T-helper 1 cell (primary cell): Measurements from ENCODE around the gene OR5H15.
"Not testable (repeated sequence)": the region's sequence is repeated elsewhere in the genome, so short reads cannot be mapped to it uniquely, and the experiment has no call there.

ENCODE experiments used
- DNase-seq, 5 donors: peaks; one replicate each; pipeline ENCODE4 v3.0.0-alpha.2; 2012 to 2020
- total RNA-seq, 4 donors: gene quantifications; one replicate each; lab custom pipeline; 2026; lab: John Stamatoyannopoulos, UW

OR5H15 gene
- total RNA-seq: 0 reads per million in 4 donors

DNA sequence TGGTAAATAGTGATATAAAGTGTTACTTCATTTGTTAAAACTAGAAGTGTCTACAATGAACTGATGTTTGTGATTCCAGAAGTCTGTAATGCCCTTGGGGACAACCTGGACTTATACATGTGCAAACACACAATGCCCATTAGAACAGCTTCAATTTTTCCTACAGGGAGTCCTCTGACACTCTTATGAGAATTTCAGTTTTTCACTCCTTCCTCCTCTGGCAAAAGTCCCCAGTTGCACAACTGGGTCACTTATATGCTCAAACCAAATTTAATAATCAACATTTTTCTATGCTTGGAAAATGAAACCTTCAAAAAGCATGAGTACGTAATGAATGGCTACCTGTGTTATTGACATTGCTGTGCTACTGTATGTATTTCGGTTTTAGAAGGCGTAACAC is at the start of gene OR5H15:
TSS of gene OR5H15 (plus strand) at position 301 of the 400 bp plus-strand sequence. CDS start 2,004 bp downstream, outside the sequence.
- no peak for DNase-seq

GRCh38 chr3:98130421-98130820 is 36.1 kb upstream of the OR5H15 start, which contains the start of gene OR5H1:
TSS of gene OR5H1 (plus strand) at chr3:98130721. CDS start at chr3:98132698, 1,977 bp downstream.
- no peak for DNase-seq

DNA sequence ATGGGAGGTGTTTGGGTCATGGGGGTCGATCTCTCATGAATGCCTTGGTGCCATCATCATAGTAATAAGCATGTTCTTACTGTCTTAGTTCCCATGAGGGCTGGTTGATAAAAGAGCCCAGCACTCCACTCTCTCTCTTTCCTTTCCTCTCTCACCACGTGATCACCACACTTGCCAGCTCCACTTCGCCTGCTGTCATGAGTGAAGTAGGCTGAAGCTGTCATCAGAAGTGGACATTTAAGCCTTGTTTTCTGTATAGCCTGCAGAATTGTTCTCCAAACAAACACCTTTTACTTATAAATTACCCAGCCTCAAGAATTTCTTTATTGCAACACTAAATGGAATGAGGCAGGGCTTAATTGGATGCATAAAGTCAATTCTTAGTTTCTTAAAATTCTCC is 29.9 kb upstream of the OR5H15 start:
- DNase-seq: no peak

DNA sequence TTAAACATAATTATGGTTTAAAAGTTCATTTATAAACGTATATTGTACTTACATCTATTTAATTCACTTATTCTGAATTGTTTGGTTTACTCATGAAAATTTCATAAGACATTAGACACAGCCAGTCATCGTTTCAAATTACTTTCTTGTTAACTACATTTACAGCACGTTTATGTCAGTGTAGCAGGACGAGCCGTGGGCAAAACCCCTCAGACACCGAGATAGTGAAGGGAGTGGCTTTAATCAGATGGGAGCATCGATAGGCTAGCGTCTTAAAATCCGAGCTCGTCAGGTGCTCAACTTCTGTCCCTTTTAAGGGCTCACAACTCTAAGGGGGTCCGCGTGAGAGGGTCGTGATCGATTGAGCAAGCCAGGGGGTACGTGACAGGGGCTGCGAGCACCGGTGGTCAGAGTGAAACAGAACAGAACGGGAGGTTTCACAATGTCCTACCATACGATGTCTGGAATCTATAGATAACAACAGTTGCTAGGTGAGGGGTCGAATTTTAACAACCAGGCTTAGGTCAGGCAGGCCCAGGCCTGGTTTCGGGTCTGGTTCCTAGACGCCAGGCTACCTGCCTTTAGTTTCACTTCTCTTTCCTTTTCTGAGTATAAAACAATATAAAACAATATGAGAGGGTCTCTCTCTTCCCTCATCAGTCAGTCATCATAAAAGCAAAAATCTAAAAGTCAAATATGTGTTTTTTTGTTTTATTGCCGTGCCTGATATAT is 28.5 kb upstream of the OR5H15 start:
- not testable (repeated sequence) for DNase-seq

DNA sequence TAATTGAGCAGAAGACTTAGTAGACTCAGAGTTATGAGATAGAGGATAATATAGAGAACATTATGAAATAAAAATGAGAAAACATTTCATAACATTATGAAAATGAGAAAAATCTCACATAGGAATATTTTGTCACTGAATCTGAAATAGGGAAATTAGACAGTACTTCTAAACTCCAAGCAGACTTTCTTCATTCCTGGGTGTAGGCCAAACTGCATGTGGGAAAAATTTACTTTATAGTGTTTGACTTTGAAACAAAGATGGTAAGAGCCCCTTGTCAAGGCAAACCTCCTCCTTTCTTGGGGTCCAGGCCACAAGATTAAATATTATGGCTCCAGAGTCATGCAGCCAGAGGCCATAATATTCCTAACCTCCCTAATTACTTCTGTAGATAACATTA is 26.0 kb upstream of the OR5H15 start:
- no peak for DNase-seq

- no peak for DNase-seq
Measured at GRCh38 chr3:98147179-98147578, 19.3 kb upstream of the OR5H15 start, which contains the start of gene OR5H14. TSS of gene OR5H14 (plus strand) at chr3:98147479. CDS start at chr3:98149386, 1,907 bp downstream.

DNA sequence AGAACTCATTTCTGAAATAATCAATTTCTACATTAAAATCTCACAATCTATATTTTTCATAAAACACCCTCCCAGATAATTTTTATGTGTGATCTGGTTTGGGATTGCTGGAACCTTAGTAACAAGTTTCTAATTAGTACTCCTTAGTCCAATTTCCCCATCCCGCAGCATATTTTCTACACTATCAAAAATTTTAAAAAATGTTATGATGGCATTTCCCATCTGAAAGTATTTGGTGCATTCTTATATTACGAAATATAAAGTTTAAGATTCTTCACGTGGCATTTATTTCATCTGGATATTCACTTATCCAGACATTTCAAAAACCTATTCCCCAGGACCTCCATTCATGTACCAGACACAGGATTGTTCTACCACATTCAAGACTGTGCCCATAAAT is 17.7 kb upstream of the OR5H15 start:
- no peak for DNase-seq

GRCh38 chr3:98149456-98149855 is 17.0 kb upstream of the OR5H15 start:
- not testable (repeated sequence) for DNase-seq

GRCh38 chr3:98151241-98151640 is 15.3 kb upstream of the OR5H15 start:
- no peak for DNase-seq

DNA sequence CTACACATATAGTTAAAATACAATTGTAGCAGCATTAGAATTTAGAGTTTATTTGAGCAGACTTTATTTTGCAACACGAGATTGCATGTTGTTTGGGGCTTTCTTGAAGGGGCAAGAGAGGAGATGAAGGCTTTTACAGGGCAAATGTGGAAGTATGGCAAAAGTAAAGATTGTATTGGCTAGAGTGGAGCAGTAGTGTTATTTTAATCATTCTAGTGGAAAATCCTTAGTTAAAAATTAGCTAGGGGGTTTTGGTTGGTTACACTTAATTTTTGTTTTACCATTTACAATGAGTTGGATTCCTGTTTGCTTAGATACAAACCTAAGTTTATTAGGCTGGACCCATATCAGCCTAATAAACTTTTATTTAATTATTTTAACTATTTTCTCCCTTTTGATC is 4.6 kb downstream of the OR5H15 start:
- DNase-seq: no peak

DNA sequence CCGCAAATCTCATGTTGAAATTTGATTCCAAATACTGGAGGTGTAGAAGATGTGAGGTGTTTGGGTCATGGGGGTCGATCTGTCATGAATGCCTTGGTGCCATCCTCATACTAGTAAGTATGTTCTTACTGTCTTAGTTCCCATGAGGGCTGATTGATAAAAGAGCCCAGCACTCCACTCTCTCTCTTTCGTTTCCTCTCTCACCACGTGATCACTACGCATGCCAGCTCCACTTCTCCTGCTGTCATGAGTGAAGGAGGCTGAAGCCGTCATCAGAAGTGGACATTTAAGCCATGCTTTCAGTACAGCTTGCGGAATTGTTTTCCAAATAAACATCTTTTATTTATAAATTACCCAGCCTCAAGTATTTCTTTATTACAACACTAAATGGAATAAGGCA is 6.1 kb downstream of the OR5H15 start:
- DNase-seq: no peak

GRCh38 chr3:98180319-98180890 is 13.9 kb downstream of the OR5H15 start:
- DNase-seq: no peak

DNA sequence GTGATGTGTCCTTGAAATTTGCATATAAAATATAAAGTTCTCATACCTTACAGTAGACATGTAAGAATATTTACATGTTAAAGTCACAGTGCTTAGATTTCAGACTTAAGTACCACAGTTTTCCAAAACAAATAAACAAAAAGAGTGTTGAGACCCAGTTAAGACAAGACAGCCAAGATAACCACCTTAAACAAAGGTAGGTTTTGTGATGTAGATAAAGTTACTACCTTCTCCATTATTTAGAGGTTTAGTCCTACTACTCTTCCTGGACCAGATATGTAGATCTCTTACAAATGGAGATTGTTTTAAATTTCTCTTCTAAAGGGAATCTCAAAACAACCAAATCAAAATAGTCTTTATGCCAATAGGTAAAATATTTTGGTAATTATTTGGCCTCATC is 15.7 kb downstream of the OR5H15 start:
- DNase-seq: no peak

- no peak for DNase-seq
Measured at GRCh38 chr3:98185180-98185579, 18.7 kb downstream of the OR5H15 start.

- DNase-seq: peak in 1 of 5 donors; percentile 33
Measured at GRCh38 chr3:98188545-98188944, 22.0 kb downstream of the OR5H15 start.

DNA sequence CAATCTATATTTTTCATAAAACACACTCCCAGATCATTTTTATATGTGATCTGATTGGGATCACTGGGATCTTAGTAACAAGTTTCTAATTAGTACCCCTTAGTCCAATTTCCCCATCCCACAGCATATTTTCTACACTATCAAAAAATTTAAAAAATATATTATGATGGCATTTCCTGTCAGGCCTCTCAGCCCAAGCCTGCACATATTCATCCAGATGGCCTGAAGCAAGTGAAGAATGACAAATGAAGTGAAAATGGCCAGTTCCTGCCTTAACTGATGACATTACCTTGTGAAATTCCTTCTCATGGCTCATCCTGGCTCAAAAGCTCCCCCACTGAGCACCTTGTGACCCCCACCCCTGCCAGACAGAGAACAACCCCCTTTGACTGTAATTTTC is 24.4 kb downstream of the OR5H15 start:
- not testable (repeated sequence) for DNase-seq

DNA sequence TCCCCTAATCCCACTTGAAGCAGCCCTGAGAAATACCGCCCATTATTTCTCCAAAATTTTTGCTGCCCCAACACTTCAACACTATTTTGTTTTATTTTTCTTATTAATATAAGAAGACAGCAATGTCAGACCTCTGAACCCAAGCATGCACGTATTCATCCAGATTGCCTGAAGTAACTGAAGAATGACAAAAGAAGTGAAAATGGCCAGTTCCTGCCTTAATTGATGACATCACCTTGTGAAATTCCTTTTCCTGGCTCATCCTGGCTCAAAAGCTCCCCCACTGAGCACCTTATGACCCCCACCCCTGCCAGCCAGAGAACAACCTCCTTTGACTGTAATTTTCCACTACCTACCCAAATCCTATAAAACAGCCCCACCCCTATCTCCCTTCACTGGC is 29.8 kb downstream of the OR5H15 start:
- not testable (repeated sequence) for DNase-seq

DNA sequence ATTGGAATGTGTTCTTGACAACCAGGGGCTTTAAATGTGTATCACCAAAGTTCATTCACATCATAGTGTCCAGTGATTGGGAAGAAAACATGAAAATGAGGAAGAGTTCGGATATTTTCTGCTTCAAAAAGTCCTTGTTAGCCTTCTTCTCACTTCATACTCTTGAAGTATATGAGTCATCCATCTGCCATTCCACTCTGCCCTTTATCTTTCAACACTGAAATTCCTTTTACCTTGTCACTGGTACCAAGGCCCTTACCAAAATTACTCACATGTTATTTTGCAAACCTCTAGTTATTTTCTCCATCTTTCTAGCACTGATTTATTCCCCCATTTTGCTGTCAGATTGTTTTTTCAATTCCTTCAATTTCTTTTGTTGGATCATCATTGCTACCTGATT is 32.5 kb downstream of the OR5H15 start:
- DNase-seq: no peak

DNA sequence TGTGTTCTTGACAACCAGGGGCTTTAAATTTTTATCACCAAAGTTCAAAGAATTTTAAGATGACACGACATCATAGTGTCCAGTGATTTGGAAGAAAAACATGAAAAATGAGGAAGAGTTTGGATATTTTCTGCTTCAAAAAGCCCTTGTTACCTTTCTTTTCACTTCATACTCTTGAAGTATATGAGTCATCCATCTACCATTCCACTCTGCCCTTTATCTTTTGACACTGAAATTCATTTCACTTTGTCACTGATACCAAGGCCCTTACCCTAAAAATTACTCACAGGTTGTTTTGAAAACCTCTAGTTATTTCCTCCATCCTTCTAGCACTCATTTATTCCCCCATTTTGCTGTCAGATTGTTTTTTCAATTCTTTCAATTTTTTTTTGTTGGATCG is 42.7 kb downstream of the OR5H15 start:
- DNase-seq: no peak

- DNase-seq: no peak
Measured at GRCh38 chr3:98213276-98213675, 46.8 kb downstream of the OR5H15 start.

DNA sequence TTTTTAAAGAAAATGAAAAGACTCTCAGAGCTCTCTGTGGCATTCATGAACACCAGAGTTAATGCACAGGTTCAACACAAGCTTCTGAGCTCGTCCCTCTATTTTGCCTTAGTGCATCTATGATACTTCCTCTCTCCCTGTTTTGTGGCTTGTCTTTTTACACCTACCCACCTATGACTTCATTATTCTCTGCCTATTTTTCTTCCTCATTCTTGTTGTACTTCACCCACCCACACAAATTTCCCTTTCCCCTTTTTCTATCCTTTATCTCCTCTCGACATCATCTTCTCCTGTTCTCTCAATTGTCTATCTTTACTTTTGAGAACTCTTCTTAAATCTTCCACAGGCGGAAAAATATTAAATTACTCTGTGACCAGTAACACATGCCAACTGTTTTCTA is 48.6 kb downstream of the OR5H15 start:
- no peak for DNase-seq
